IgD-negative memory B cell (primary cell): ENCODE data around the gene RAPH1. TPM values are rescaled to one million over a fixed set of nuclear protein-coding genes. Genes with fewer than 3 reads are reported as not detected.

Experiments
- H3K27ac Mint-ChIP-seq, 3 donors: one replicate each; pipeline ENCODE4 v1.8.0; 2020 to 2022; ENCODE audit warnings: mild to moderate bottlenecking in 3 of 3, mixed read lengths in 3 of 3, moderate library complexity in 1 of 3
- H3K27me3 Mint-ChIP-seq: one replicate; pipeline ENCODE4 v1.8.0; 2021; ENCODE audit warnings: mixed read lengths
- H3K36me3 Mint-ChIP-seq: one replicate; pipeline ENCODE4 v1.8.0; 2020; ENCODE audit warnings: mild to moderate bottlenecking, mixed read lengths
- H3K4me1 Mint-ChIP-seq, 3 donors: one replicate each; pipeline ENCODE4 v1.8.0; 2020 to 2022; ENCODE audit warnings: mixed read lengths in 3 of 3, mild to moderate bottlenecking in 1 of 3
- H3K4me3 Mint-ChIP-seq, 4 donors: one replicate each; pipeline ENCODE4 v1.8.0; 2020 to 2022; ENCODE audit warnings: mild to moderate bottlenecking in 4 of 4, mixed read lengths in 4 of 4, moderate library complexity in 3 of 4
- H3K9me3 Mint-ChIP-seq, 3 donors: one replicate each; pipeline ENCODE4 v1.8.0; 2020 to 2021; ENCODE audit warnings: mixed read lengths in 3 of 3, mild to moderate bottlenecking in 1 of 3
- polyA plus RNA-seq: library from polyadenylated mRNA; unstranded; fragments of 300-500 nt; fragmentation: Illumina TruSeq; gene quantifications from one replicate; pipeline ENCODE4 v1.2.3, GENCODE V29; 2021

RAPH1 gene
- polyA plus RNA-seq, 1 donor from 2014 or later, result not detected

DNA sequence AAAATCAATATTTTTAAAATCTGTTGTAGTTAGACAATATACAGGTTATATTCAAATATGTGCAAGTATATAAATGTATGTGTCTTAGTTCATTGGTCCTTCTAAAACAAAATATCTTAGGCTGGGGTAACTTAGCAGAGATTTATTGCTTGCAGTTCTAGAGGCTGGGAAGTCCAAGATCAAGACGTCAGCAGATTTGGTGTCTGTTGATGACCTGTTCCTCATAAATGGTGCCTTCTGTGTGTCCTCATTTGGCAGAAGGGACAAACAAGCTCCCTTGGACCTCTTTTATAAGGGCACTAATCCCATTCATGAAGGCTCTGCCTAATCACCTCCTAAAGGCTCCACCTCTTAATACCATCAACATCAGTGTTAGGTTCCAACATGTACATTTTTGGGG is 175.7 kb downstream of the RAPH1 start:
- Mint-ChIP-seq H3K4me1 (peaks cover 6 to 9% (median 7%) of the 10 kb centered on the region in 3 donors), H3K27me3 (no peaks in the 10 kb centered on the region), H3K27ac (no peak overlapping the region), H3K9me3 (peaks cover 0 to 4% (median 0%) of the 10 kb centered on the region in 3 donors), H3K36me3 (peaks cover 3% of the 10 kb centered on the region), H3K4me3 (no peak overlapping the region)

DNA sequence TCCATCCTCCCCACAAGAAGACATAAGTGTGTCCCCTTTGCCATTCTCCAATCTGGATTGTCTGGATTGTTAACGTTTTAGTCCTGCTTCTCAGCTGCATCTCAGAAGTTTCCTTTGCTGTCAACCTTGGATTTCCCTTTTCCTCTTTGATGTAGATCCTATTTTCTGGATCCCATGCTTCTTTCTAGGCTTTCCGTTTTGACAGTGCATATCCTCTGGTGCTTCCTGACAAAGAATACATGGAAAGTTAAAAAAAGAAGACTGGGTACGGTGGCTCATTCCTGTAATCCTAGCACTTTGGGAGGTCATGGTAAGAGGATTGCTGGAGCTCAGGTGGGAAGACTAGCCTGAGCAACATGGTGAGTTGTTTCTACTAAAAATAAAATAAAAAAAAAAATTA is 180.1 kb downstream of the RAPH1 start:
- Mint-ChIP-seq H3K27ac (no peak overlapping the region), H3K27me3 (no peaks in the 10 kb centered on the region), H3K4me1 (no peaks in the 10 kb centered on the region), H3K36me3 (peaks cover 4% of the 10 kb centered on the region), H3K9me3 (peaks cover 0 to 4% (median 0%) of the 10 kb centered on the region in 3 donors), H3K4me3 (no peak overlapping the region)

DNA sequence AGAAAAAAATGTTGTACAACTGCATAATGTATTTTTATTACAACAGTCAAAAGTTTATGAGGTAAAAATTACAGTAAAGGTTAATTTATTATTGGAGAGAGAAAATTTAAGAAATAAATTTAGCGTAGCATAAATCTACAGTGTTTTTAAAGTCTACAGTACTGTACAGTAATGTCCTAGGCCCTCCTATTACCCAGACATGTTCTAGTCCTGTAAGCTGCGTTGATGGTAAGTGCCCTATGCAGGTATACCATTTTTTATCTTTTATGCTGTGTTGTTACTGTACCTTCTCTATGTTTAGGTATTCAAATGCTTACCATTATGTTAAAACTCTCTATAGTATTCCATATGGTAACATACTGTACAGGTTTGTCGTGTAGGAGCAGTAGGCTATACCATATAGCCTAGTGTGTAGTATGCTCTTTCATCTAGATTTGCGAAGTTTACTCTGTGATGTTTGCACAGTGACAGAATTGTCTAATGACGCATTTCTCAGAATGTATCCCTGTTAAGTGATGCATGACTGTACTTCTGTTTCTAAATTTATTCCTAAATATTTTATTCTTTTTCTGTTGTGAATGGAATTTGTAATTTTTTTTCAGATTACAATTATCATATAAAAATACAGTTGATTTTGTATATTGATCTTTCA is 182.4 kb downstream of the RAPH1 start:
- Mint-ChIP-seq H3K36me3 (peaks cover 1% of the 10 kb centered on the region), H3K4me1 (no peaks in the 10 kb centered on the region), H3K27ac (no peak overlapping the region), H3K4me3 (no peak overlapping the region), H3K9me3 (no peaks in the 10 kb centered on the region), H3K27me3 (no peaks in the 10 kb centered on the region)

DNA sequence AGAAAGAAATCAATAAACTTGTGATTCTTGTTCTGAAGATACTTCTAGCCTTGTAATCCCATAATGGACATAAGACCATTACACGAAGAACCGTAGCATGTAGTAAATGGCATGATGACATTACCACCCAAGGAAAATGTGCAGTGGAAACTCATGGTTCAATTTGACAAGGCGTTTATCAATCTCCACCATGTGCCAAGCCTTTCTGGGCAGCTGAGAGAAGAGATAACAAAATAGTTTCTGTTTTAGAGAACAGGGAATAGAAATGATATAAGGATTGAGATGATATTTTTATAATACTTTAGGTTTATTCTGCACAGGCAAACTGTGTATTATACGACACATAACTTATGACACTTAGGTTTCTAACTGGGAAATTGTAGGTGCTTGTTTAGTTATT is 187.7 kb downstream of the RAPH1 start:
- Mint-ChIP-seq H3K27ac (no peak overlapping the region), H3K36me3 (peaks cover 6% of the 10 kb centered on the region), H3K9me3 (no peaks in the 10 kb centered on the region), H3K4me1 (peaks cover 0 to 2% (median 1%) of the 10 kb centered on the region in 3 donors), H3K27me3 (no peaks in the 10 kb centered on the region), H3K4me3 (no peak overlapping the region)

DNA sequence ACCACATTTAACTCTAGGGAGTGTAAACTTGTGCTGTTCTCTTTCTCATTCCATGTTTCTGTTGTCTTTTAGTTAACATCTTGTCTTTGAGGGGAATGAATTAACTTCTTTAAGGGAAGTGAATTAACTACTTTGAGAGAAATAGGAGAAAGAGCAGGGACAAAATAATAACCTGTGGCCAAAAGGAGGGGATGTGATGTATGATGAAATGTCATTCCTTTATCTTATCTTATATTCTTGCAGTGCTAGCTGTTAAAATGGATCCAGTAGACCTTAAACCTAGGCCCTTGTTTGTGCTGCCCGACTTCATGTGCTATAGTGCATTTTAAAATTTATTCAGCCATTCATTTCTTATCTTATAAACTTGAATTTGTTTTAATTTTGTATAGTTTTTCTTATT is 188.5 kb downstream of the RAPH1 start:
- Mint-ChIP-seq H3K27ac (no peak overlapping the region), H3K27me3 (no peaks in the 10 kb centered on the region), H3K36me3 (peaks cover 4% of the 10 kb centered on the region), H3K4me1 (peaks cover 0 to 2% (median 1%) of the 10 kb centered on the region in 3 donors), H3K9me3 (no peaks in the 10 kb centered on the region), H3K4me3 (no peak overlapping the region)

DNA sequence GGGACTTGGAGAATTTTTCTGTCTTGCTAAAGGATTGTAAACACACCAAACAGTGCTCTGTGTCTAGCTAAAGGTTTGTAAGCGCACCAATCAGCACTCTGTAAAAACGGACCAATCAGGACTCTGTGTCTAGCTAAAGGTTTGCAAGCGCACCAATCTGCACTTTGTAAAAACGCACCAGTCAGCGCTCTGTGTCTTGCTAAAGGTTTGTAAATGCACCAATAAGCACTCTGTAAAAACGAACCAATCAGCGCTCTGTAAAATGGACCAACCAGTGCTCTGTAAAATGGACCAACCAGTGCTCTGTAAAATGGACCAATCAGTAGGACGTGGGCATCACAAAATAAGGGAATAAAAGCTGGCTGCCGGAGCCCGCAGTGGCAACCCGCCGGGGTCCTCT is 190.4 kb downstream of the RAPH1 start:
- no peak overlapping the region for H3K4me3 Mint-ChIP-seq
- H3K4me1 Mint-ChIP-seq, result peaks cover 0 to 4% (median 3%) of the 10 kb centered on the region in 3 donors
- no peaks in the 10 kb centered on the region for H3K9me3 Mint-ChIP-seq

More for the DNA sequence above, 190.4 kb downstream of the RAPH1 start:
- no peaks in the 10 kb centered on the region for H3K27me3 Mint-ChIP-seq
- H3K36me3 Mint-ChIP-seq, result peaks cover 6% of the 10 kb centered on the region
- H3K27ac Mint-ChIP-seq, result no peak overlapping the region

Other genes with a start within 250 kb of the RAPH1 start
- 12.9 TPM for gene ABI2, start 206.9 kb downstream of the RAPH1 start, polyA plus RNA-seq
- 1.3 TPM for gene CD28, start 171.3 kb upstream of the RAPH1 start, polyA plus RNA-seq